ENCODE data around the gene CYP11A1.

GRCh38 chr15:74387621-74388362 is 20.3 kb upstream of the CYP11A1 start:
- no peak for TF ChIP-seq CTCF (IDR thresholded peaks at IDR 0.05; ENCODE audit: insufficient read depth, low read length)
- no peak for TF ChIP-seq POLR2AphosphoS5 (IDR thresholded peaks at IDR 0.05; ENCODE audit: low read depth)

Data from HL-60 (cell line).